Endometrium (tissue), 2 donors: Measurements from ENCODE around the gene AAGAB.

ENCODE experiments used
- FAIRE-seq: peaks from 2 replicates; lab custom pipeline; 2012; peaks lifted over from hg19 to GRCh38; lab: Jason Lieb, UNC
- donor health status: control.
- donor health status: control.

AAGAB gene

DNA sequence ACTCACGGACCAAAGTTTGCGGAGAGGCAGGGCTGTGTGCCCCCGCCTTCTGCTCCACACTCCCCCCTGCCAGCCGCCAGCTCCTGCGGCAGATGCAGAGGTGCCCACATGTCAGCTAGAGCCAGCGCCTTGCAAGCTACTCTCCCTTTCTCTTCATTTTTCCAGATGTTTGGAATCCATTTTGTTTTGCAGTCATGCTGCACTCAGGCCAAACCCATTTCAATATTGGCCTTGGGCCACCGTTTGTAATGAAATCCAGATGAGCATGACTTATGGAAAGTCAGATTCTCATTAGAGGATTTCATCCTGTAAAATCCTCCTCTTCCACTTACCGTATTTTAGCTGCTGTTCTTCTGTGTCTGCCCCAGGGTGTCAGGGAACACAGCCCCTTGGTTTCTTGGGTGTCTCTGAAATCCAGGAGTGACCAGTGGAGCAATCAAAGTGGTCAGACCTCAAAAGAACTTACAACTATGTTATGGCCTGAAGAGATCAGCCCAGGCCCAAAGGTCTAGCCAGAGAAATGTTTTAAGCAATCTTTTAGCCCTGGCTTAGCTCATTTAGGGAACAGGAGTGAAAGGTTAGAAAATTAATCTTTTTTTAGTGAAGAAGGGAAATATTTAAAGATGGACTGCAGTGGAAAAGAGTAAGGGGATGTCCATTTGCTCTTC, 65.8 kb downstream of the AAGAB start:
- peak; percentile 92 for FAIRE-seq

DNA sequence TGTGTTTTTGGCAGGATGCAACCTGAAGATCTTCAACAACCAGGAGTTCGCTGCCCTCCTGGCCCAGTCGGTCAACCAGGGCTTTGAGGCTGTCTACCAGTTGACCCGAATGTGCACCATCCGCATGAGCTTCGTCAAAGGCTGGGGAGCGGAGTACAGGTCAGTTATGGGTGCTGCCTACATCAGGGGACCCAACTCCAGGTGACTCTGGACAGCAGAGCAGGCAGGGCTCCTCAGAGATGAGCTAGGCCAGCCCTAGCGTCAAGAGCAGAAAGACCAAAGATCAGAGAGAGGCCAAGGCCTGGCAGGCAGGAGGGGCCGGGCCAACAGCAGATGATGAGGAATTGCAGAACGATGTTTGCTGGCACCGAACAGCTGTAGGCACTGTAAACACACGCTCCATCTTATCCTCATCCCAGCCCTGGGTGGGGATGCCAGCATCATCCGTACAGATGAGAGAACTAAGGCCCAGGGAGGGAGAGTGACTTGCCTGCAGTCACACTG, 67.1 kb downstream of the AAGAB start:
- no peak for FAIRE-seq

DNA sequence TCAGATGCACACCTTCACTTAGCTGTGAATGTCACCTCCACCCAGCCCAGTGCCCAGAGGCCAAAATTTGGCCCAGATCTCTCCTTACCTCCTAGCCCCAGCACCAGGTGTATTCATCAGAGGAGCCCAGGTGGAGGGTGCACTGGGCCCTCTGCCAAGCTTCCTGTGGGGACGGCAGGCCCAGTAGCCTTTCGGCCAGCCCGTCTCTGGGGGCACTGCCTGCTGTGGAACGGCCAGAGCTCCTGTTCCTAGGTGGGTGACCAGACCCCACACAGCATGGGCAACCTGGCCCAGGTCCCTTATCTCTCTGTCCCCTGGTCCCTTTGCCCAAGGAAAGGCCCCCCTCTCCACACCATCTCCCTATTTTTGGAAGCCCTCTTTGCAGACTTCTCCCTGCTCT, 67.8 kb downstream of the AAGAB start:
- FAIRE-seq = no peak

DNA sequence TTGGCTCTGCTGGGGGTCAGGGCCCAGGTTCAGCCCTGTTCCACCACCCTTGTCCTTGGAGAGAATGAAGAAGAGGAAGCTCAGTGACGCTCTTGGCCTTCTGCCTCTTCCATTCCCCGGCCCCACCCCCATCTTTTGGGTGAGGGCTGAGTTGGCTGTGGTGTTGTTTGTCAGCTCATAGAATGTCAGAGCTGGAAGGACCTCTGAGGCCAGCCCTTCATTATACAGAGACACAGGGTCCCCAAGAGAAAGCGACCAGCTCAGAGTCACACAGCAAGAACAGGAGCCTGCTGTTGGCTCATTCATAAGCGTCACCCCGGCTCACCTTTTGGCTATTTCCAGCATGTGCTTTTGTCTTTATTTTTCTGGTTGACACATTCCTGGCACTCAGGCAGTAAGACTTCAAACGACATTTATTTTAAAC, 68.2 kb downstream of the AAGAB start:
- FAIRE-seq = no peak

DNA sequence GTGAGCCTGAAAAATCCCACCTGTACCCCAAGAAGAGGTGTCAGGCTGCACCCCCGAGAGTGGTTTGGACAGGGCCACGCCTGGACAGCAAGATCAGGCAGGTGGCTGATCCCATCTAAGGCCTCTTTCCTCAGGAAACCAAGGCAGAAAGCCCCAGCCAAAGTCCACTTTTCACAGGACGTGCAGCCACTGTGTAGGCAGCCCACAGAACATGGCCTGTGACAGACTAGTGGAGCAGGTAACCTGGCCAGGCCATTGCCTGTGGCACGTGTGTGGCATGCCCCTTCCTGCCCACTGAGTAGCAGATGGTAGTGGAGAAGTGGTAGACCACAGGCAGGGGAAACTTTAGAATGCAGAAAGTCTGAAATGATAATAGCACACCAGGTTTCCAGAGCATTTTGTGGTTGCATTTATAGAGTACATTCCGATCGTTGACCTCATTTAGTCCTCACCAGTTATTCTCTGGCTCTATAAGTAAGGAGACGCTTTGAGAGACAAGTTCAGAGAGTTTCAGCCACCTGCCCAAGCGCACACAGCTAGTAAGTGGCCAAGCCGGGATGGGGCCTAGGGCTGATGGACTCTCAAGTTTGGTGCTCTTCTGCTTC, 68.7 kb downstream of the AAGAB start:
- no peak for FAIRE-seq

DNA sequence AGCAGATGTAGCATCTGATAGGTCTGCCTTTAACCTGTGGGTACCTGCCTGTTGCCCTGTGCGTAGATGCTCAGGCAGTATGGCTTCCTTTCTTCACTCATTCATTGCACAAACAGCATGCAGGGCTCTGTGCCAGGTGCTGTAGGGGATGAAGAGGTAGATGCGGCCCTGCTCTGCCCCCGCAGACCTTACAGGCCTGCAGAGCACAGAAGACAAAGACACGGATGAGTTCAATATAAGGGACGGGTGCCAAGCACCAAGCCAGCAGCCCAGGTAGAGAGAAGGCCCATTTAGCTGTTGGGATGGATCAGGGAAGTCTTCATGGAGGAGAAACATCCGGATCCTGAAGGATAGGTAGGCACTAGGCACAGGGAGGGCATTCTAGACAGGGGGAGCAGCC, 69.4 kb downstream of the AAGAB start:
- FAIRE-seq = no peak

DNA sequence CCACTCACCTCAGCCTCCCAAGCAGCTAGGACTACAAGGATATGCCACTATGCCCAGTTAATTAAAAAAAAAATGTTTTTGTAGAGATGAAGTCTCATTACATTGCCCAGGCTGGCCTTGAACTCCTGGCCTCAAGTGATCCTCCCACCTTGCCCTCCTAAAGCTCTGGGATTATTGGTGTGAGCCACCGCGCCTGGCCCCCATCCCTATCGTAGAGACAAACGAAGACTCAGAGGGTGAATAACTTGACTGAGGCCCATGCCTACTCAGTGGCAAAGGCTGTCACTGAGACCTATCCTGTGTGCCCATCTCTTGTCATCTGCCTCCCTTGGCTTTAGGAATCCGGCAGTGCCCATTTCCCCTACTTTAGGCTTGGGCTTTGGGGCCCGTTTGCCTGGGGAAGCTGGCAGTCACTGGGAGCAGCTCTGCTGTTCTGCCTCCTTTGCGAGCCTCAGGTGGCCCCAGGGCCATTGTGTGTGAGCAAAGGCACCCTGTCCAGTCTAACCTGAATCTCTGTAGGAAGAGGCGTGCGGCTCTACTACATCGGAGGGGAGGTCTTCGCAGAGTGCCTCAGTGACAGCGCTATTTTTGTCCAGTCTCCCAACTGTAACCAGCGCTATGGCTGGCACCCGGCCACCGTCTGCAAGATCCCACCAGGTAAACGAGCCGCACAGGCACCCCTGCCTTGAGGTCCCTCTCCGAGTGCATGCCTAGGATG, 70.1 kb downstream of the AAGAB start:
- FAIRE-seq = no peak

DNA sequence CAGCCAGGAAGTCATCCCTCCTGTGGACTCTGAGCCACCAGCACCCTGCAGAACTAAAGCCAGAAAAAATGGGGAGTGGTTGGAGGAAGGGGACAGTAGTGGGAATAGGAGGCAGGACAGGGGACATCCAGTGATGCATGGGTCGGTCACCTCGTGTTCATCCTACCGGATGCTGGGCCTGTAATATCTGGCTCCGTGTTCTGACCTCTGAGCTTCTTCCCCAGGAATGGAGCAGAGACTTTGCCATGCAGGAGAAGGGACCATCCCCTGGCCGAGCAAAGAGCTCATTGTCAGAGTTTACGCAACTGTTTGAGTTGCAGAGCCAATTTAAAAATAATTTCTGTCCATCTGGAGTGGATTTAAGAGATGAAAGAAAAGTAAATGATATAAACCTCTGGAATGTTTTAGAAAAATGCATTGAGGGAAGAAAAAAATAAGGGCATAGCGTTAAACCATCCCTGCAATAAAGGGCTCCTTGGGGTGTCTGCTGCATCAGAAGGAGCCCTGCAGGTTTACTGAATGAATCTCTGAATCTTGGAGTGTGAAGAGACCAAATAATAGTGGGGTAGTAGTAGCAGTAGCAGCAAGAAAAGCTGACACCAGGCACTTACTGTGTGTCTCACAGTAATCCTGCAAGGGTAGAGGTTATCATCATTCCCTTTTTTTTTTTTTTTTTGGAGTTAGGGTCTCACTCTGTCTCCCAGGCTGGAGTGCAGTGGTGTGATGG, 70.9 kb downstream of the AAGAB start:
- FAIRE-seq = no peak

DNA sequence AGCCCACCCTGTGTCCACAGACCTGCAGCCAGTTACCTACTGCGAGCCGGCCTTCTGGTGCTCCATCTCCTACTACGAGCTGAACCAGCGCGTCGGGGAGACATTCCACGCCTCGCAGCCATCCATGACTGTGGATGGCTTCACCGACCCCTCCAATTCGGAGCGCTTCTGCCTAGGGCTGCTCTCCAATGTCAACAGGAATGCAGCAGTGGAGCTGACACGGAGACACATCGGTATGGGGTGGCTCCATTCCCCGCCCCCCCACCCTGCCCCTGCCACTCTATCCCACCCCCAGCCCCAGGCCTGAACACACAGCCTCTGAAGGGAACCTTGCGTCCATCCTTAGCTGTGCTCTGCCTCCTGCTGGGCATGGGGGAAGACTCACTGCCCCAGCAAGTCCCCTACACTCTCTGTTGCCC, 73.2 kb downstream of the AAGAB start:
- FAIRE-seq = no peak

DNA sequence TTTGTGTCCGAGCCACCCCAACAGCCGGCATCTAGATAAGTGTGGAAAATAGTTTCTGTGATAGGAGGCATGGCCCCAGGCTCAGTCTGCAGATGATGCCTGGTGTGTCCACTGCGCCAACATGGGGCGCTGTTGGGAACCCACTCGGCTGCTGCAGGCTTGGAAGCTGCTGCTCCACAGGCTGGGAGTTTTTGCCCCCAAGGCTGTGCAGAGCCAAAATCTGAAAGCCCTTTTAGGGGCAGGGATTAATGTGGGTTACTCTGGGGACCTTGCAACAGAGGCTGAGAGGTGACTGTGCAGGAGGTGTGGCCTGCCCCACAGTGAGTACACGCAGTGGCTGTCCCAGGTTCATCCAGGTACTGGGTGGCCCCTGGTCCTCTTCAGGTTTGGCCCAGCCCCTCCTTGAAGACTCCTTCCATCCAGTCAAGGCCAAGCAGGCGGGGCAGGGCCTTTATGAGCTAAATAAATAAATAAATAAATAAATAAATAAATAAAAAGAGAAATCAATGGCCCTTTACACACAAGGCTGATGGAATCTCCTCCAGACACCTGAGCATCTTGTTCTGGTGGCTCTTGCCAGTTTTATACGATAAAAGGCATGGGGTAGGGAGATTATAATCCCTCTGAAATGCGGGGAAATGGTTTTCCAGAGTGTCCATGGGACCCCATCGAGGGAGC, 73.8 kb downstream of the AAGAB start:
- no peak for FAIRE-seq

DNA sequence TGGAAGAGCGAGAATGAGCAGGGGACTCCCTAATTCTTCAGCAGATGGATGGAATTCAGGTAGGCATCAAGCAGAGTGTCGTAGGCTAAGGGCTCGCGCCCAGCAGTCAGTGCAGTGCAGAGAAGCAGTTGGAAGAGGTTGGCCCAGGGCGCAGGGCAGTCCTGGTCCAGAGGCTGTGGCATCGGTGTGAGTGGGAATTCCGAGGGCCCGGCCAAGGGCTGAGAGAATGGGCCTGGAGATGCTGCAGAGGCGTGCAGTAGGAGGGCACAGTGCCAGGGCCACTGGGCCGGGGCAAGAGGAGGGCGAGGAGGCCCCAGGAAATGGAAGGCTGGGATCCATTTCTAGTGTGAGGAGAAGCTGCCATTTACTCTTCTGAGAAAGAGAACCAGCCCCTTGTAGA, 74.4 kb downstream of the AAGAB start:
- no peak for FAIRE-seq

DNA sequence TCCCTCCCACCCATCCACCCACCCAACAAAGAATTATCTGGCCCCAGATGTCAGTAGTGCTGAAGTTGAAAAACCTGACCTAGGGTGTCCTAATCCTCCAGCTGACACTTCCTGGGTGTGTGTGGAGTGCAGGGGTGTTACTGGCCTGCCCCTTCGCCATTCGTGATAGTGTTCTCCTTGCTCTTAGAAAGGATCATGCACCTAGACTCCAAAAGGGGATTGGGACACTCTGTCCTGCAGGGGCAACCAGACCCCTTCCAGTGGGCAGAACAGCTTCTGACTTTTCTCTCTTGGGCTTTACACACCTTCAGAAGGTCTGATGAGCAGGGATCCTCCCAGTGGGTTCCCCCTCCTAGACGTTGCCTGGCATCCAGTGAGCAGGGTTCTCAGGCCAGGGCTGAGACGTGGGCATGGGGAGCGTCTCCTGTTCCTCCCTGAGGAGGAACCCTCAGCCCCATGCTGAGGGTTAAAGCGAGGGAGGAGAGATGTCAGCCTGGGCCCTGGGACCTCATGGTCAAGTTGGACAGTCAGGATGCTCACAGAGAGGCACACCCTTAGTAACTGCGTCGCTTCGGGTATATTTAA, 75.0 kb downstream of the AAGAB start:
- FAIRE-seq = no peak

DNA sequence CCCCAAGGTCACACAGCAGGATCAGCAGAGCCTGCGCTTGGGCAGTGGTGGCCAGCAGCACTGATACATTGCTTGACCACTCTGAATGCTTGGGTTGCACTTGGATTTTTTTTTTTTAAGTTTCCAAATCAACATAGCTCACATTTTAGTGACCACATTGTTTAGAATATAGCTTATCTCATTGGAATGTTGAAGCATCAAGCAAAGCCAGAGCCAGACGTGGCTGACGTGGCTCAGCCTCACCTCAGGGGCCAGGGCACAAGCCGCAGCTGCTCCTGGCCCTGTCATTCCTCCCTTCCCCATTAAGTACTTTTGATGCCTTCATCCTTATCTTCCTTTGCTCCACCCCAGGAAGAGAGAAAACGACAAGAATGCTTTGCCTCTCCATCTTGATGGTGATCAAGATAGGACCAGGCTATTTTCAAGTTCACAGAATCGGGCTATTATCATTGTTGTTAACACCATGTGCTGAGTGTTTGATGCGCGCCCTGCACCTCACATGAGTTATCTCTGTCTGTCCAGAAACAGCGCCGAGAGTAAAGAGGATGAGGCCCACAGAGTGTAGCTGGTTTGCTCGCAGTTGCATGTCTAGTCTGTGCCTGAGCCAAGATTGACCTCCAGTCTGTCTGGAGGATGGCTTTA, 75.8 kb downstream of the AAGAB start:
- no peak for FAIRE-seq

DNA sequence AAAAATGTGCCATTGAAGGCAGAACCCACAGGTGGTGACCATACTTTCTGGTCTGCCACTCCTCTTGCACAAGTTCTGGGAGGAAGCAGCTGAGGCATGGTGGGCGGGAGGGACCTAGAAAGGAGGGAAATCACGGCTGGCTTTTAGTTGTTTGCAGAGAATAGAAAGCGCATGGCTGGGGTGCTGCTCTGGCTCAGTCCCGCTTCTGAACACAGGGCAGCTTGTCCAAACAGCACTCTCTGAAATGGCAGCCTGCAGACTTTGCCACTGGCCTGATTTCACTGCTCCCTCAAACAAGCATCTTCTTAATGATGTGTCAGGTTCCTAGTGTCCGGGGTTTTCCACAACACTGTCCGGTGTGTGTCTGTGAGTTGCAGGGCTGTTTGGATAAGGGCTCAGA, 76.7 kb downstream of the AAGAB start:
- FAIRE-seq = no peak

DNA sequence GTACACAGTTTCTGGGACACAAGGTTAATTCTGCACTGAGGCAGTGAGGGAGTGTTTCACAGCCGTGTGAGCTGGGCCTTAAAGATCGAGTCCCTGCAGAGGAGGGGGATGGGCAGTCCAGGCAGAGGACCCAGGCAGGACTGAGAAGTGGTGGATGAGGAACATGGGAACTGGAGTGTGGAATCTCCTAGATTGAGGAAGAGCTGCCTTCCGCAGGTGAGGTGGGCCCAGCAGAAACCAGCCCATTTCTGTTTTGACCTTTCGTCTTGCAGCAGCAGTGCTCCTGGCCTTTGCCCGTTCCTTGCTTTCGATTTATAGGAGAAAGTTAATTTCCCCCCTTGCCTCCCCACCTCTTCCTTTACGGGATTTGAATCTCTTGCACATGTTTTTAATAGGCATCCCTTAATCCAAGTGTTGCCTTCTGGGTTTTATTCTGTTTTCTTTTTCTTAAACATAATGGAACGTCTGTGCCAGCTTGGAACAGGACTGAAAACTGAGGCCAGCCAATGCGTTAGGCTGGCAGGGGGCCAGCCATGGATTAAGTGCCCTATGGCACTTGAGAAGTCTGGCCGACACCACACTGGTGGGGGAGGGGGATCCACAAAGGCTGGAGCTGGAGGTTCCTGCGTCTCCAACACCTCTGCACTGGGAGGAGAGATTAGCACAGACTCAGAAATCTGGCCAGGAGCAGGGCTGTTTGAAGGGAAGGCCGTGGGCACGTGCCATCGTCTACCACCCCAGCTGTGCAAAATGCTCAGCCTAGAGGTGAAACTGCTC, 78.1 kb downstream of the AAGAB start:
- FAIRE-seq = no peak

DNA sequence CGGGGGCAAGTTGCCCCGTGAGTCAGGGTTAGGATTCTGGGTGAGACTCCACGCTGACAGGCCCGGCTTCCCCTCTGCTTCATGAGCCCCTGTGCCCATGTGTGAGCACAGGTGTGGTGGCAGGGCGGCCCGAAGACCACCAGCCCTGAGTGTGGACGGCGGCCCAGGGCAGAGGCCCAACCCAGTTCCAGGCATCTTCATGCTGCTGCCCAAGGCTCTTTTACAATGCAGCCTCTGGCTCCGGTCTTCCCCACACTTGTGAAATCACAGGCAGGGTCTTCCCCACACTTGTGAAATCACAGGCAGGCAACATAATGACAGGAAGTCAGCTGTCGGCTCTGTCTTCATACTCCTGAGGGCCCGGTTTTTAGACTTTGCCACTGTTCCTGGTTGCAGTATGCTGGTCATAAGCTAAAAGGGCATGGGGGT, 78.8 kb downstream of the AAGAB start:
- no peak for FAIRE-seq

DNA sequence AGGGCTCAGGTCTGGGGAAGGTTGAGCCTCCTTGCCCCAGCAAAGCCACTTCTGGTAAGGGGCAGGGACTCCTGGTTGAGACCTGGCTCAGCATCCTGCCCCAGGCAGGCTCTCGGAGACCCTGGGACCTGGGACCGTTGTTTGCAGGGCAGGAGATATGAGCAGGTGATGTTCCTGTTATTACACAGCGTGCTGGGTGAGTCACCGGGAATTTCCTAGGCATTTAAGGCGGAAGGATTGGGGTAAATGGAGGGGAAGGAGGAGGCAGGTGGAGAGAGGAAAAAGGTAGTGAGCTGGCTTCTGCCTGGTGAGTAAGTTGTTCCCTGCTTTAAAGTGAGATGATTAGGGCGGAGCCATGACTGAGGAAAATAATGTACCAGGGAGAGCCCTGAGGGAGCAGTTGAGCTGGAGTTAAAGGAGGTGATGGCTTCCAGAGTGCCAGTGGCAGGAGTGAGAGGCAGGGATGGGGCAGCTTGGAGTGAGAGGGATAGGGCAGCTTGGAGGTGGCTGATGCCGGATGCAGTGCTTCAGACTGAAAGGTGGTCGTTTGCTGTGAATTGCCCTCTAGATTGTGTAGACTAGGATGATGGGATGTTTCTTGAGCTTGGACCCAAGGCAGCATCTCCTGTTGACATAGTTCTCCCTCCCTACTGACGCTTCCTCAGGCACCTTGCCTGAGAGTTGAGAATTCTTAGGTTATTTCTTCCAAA, 79.4 kb downstream of the AAGAB start:
- no peak for FAIRE-seq

DNA sequence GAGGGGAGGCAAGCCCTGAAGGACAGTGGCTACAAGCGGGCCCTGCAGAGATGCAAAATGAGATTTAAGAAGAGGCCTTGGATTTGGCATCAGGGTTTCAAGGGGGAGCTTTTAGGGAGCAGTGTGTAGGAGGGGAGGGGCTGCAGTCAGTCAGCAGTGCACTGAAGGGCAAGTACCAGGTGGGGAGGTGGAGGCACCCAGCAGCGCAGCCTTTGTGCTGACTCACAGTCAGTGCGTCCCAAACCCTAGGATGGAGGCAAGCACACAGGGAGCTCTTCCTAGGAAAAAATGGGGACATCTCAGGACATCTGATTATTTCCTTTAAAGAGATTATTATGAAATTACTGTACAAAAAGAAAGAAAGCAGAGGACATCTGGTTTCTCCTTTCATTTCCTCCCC, 80.0 kb downstream of the AAGAB start:
- FAIRE-seq = no peak

DNA sequence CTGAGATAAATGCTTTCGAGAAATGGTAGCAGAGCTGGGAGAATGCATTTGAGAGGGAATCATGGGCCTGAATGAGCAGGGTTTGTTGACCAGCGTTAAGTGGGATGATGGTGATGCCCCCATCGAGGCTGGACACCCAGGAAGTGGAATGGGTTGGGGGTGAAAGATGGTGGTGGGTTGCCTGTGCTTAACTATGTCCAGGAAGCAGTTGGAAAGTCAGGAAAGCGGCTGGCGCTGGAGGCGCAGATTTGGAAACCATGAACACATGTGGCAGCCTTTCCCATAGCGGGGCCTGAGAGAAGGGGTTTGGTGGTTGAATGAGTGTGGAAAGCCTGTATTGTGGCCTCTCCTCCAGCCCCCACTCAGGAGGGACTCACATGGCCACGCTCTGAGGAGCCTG, 80.7 kb downstream of the AAGAB start:
- no peak for FAIRE-seq

DNA sequence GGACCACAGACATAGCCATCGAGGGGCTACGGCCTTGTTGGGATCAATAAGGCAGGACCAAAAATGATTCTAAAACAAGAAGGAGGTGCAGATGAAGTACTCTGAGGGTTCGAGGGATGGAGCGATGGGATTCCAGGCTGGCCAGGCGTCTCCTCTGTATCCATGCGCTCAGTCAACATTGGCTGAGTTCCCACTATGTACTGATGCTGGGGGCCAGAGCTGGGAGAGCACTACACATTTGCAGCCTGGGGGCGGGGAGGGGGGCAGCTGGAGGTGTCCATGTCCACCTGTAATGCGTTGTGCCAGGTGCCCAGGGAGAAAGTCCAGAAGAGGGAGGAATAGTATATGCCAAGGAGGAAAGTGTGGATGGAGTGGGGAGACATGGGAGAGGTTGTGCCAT, 81.5 kb downstream of the AAGAB start:
- FAIRE-seq = no peak
